NCI-H748 (cell line): ENCODE results near the gene CREB5.
"Not testable (repeated sequence)": the region's sequence is repeated elsewhere in the genome, so short reads cannot be mapped to it uniquely, and the experiment has no call there.

ENCODE experiments used
- DNase-seq: peaks from one replicate; lab custom pipeline; 2025; ENCODE audit not compliant: unreplicated experiment; lab: John Stamatoyannopoulos, UW

Gene CREB5

DNA sequence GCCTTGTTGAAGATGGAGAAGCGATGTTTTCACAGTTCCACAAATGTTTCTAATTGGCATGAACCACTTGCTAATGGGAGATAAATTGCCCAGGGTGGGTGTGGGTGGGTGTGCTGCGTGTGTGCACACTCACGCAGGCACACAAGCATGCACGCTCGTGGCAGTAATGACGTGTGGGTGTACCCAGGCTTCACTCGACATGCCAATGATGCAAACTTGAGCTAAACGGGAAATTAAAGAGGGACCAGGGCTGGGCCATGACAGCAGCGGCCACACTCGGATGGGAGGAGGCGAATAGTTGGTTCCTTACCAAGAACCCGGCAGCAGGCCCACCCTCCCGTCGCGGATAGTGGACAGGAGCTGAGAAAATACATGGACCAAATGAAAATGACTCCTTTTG lies 386.0 kb downstream of the CREB5 start:
- DNase-seq = no peak

DNA sequence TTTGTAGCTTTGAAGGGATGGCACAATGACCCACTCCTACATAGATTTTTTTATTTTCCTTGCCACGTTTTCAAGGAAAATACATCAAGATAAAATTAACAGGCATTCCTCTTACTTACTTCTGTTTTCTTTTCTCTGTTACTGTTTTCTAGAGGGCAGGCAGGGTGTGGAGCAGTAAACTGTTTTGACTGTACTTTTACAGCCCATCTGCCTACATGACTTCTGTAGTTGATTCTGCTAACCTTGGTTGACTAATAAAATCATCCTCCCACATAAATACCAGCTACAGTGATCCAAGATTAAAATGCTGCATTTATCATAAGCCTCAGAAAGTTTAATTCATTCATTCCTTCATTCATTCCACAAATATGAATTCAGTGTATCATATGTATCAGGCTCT lies 387.3 kb downstream of the CREB5 start:
- DNase-seq = no peak

GRCh38 chr7:28800150-28800549 lies 387.8 kb downstream of the CREB5 start:
- no peak for DNase-seq

- no peak for DNase-seq
These were observed 390.1 kb downstream of the CREB5 start for GRCh38 chr7:28802450-28802849.

DNA sequence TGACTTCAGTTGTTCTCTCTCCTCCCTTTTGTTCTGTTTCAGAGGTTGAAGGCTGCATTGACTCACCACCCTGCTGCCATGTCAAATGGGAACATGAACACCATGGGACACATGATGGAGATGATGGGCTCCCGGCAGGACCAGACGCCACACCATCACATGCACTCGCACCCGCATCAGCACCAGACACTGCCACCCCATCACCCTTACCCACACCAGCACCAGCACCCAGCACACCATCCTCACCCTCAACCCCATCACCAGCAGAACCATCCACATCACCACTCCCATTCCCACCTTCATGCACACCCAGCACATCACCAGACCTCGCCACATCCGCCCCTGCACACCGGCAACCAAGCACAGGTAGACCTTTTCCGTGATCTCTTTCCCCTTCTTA lies 391.8 kb downstream of the CREB5 start:
- DNase-seq = no peak

GRCh38 chr7:28804990-28805389 lies 392.7 kb downstream of the CREB5 start:
- no peak for DNase-seq

GRCh38 chr7:28806841-28807240 lies 394.5 kb downstream of the CREB5 start:
- no peak for DNase-seq

DNA sequence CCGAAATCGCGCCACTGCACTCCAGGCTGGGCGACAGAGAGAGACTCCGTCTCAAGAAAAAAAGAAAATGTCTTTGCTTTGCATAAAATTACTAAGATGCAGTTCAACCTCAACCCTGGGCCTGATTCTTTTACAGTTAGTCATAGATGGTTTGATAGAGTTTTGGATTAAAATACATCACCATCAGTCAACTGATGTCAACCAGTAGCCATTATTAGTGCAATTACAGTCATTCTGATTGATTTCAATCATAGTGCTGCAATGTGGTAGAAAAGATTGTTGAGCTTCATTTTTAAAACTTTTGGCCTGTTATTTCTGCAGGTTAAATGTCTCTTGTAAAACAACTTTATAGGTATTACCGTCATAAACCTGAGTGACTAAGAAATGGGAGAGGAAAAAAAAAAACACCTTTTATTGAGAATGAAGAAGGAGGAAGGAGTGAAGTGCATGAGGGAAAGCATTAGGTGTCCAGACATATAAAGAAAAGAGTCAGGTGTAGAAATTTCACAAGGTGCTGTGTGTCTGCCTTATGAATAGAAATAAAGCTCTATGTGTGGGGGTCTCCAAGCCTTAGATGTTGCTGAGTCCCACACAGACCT lies 395.2 kb downstream of the CREB5 start:
- DNase-seq = no peak

DNA sequence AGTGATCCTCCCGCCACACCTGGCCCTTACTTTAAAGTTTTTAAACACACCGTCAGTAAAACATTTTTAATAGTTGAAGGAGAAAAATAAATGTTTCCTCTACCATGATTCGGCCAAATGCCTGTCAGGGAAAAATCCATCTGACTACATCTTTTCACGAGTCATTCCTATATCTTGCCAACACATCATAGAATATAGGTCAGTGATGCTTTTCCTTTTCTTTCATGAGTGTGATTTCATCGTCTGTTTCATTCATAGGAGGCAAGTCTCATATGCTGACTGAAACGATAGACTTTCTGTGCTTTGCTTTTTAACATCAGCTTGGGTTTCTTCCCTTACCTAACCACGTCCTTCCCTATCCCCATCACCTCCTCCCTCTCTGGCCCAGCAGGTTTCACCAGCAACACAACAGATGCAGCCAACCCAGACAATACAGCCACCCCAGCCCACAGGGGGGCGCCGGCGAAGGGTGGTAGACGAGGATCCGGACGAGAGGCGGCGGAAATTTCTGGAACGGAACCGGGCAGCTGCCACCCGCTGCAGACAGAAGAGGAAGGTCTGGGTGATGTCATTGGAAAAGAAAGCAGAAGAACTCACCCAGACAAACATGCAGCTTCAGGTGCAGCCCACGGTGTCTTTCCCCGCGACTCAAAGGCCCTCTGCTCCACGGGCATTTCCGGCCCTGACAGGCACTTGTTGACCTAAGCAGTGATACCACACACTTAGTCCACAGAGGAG lies 396.6 kb downstream of the CREB5 start:
- DNase-seq = no peak

DNA sequence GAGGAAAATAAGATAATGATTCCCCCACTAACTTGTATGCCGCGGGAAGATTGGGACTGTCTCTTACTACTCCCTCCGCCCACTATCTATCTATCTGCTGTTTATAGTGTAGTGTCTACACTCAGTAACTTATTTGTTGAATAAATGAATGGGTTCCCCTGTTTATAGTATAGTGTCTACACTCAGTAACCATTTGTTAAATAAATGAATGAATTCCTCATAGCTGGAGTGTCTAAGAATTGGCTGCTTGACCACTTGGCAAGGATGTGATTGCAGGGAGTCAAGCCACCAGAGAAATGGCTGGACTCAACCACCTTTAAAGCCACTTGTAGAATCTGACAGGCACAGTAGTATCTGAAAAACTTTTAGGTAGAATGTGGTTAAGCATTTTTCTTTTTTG lies 398.7 kb downstream of the CREB5 start:
- DNase-seq = no peak

DNA sequence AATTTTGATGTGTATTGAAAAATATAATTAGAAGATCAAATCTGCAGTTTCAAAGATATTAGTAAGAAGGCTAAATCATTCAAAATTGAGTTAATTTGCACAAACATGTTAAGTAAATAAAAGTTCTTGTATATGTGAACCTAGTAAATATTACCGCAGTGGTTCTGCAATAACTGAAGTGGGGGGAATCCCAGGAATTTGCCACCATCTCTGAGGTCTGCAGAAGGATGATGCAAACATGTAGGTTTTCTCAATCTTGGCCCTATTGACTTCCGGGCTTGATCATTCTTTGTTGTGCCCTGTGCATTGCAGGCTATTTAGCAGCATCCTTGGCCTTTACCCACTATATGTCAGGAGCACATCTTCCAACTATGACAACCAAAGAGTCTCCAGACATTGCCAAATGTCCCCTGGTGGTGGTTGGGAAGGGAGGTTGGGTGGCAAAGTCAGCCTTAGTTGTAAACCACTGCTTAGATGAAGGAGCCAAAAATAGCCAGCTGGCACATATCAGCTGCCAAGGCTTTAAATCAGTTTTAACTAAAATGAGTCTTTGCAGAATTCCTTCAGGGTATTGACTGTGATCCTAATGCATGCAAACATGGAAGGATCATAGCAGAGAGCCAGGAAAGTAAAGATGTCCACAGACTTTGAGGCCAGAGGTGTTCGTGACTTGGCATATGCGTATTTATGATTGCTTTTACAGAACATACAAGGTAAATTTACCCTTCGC lies 399.5 kb downstream of the CREB5 start:
- DNase-seq = no peak

DNA sequence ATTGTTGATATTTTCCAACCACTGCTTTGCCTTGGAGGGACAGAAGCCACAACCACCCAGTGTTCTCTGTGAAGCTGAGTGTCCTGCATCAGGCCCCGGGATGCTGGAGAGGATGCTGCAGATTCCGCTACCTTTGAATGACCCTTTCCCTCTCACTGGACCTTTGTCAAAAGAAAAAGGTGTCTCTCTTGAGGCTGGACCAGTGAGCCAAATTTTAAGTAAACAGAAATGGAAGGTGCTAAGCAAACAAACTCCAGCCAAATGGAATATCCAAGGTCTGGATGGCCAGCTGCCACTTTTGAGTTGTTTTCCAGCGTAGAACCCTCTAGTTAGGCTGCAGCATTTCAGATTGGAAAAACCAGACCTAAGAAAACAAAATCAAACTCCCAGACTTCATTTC lies 400.3 kb downstream of the CREB5 start:
- DNase-seq = peak; percentile 44

DNA sequence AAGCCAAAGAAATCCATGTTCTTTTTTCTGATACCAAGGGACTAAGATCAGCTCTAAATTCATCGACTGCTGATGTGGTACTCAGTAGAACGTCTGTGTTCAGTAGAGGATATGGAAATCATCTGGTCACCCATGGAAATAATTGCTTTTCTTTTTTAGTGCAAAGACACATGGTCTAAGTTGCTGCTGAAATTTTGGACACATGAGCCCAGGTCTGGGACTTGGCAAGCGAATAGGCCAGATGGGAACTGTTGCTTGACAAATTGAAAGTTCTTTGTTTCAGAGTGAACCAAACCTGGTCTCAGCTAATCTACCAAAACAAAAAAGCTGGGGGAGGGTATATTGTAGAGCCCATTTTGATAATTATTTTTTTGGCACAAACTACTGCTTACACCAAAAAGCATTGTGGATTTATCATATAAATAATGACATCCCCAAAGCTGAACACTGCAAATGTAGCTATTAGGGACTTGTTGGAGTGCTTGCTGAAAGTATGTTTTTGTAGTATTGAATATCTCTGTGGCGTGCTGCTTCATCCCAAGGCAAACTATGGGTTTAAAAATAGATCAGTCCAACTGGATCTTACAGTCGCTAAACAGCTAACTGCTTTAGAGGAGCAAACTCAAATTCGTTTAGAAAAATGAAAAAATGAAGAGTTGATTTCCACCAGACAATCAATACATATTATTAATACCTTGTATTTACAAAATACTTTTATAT lies 401.1 kb downstream of the CREB5 start:
- DNase-seq = peak; percentile 59

- DNase-seq = no peak
These were observed 403.1 kb downstream of the CREB5 start for GRCh38 chr7:28815369-28815927.

GRCh38 chr7:28815928-28816373 lies 403.6 kb downstream of the CREB5 start:
- no peak for DNase-seq

DNA sequence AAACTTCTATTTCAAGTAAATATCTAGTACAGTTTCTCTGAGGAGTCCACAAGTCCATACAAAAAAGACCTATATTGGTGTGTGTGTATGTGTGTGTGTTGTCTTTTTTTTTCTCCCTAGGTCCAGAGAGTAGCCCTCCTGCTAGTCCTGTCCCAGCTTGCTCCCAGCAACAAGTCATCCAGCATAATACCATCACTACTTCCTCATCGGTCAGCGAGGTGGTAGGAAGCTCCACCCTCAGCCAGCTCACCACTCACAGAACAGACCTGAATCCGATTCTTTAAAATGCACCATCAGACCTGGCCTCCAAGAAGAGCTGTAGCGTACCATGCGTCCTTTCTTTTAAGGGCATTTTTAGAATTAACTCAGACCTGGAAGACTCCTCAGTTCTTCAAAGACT lies 406.7 kb downstream of the CREB5 start:
- no peak for DNase-seq

DNA sequence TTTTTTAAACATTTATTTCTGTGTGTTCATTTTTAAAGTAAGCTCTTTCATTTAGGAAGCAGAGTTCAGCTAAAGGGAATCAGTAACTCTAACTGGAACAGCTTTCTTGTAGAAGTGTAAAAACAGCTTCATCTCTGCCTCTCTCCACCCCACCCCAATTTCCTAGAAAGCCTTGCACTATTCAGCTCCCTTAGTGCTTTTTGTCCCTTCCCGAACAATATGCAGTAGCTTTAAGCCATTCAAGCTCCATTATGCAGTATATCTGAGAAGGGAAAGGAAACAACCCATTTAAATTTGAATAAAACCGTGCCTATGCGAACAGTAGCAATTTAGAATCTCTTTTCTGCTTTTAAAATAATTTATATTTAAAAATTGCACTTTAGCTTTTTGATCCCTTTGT lies 411.3 kb downstream of the CREB5 start:
- no peak for DNase-seq

DNA sequence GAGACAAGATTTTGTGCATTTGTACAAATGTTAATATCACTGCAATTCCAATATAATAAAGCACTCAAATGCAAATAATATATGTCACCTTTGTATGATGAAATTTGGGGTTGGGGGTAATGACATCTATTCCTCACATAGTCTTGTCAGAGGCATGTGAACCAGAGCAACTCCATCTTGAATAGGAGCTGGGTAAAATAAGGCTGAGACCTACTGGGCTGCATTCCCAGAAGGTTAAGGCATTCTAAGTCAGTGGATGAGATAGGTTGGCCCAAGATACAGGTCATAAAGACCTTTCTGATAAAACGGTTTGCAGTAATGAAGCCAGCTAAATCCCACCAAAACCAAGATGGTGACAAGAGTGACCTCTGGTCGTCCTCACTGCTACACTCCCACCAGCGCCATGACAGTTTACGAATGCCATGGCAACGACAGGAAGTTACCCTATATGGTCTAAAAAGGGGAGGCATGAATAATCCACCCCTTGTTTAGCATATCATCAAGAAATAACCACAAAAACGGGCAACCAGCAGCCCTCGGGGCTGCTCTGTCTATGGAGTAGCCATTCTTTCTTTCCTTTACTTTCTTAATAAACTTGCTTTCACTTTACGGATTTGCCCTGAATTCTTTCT lies 413.6 kb downstream of the CREB5 start:
- DNase-seq = not testable (repeated sequence)

DNA sequence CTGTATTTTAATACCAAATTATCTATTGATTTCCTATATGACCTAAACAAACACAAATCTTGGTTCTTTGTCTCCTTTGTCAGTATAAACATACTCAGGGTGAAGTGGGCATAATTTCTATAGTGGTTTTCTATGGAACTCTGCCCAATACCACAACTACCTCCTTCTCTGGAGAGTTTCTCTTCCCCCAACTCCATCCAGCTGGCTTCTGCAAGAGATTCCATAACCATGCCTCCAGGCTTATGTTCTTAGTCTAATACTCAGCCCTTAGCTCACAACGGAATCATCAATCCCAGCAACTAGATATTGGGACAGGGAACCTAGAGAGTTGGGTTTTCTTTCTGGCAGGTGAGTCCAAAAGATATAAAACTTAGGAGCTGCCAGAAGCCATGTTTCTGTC lies 418.5 kb downstream of the CREB5 start:
- no peak for DNase-seq

- DNase-seq = no peak
These were observed 420.4 kb downstream of the CREB5 start for GRCh38 chr7:28832669-28833068.

DNA sequence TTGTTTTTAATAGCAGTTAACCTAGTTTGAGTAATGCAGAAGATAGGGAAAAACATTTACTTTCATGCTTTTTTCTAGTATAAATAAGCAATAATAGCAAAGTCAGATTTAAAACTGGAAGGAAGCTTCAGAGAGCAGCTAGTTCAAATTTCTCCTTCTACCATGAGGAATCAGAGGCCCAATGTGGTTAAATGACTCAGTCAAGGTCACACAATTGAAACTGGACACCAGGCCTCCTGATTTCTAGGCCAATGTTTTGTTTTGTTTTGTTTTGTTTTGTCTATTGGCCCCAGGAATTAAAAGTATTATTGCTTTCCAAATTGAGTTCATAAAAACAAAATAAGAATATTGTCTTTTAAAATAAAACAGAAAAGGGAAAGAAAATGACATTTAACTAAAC lies 423.5 kb downstream of the CREB5 start:
- no peak for DNase-seq
